Mesenchymal stem cell (in vitro differentiated cells and primary cell): Measurements from ENCODE around the gene NDE1.

Experiments
- DNase-seq: peaks from one replicate; pipeline ENCODE4 v3.0.0-alpha.2; 2013
- H2AFZ ChIP-seq: one replicate; pipeline ENCODE4 v1.6.1; 2013; ENCODE audit warnings: low read depth, mild to moderate bottlenecking, control low read depth, inconsistent platforms, low read length, moderate library complexity
- H2AK5ac ChIP-seq: 2 replicates; pipeline ENCODE4 v1.6.1; 2013; ENCODE audit warnings: low read length, moderate library complexity, mild to moderate bottlenecking, inconsistent platforms; ENCODE audit not compliant: severe bottlenecking
- H2BK120ac ChIP-seq: one replicate; pipeline ENCODE4 v1.6.1; 2013; ENCODE audit warnings: low read depth, mild to moderate bottlenecking, inconsistent platforms, low read length, moderate library complexity
- H2BK12ac ChIP-seq, 2 experiments: one replicate each; pipeline ENCODE4 v1.6.1; 2013; ENCODE audit warnings: inconsistent platforms in 2 of 2, low read length in 2 of 2, mild to moderate bottlenecking in 2 of 2, moderate library complexity in 2 of 2, control low read depth in 1 of 2
- H2BK15ac ChIP-seq: one replicate; pipeline ENCODE4 v1.6.1; 2013; ENCODE audit warnings: mild to moderate bottlenecking, low read depth, inconsistent platforms; ENCODE audit not compliant: poor library complexity, severe bottlenecking
- H2BK5ac ChIP-seq: 2 replicates; pipeline ENCODE4 v1.6.1; 2013; ENCODE audit warnings: low read depth, mild to moderate bottlenecking, low read length, control low read depth, inconsistent platforms; ENCODE audit not compliant: poor library complexity, severe bottlenecking
- H3K14ac ChIP-seq, 2 experiments: one replicate each; pipeline ENCODE4 v1.6.1; 2013; ENCODE audit warnings: inconsistent platforms in 2 of 2, low read length in 2 of 2, control low read depth in 1 of 2, mild to moderate bottlenecking in 1 of 2, moderate library complexity in 1 of 2
- H3K18ac ChIP-seq, 2 experiments: one replicate each; pipeline ENCODE4 v1.6.1; 2013; ENCODE audit warnings: inconsistent platforms in 2 of 2, low read length in 2 of 2, control low read depth in 1 of 2, low read depth in 1 of 2, mild to moderate bottlenecking in 1 of 2
- H3K23ac ChIP-seq, 2 experiments: one replicate each; pipeline ENCODE4 v1.6.1; 2013; ENCODE audit warnings: inconsistent platforms in 2 of 2, low read length in 2 of 2, mild to moderate bottlenecking in 2 of 2, moderate library complexity in 2 of 2, control low read depth in 1 of 2
- H3K27ac ChIP-seq: 2 replicates; pipeline ENCODE4 v1.5.1; 2013; ENCODE audit warnings: mild to moderate bottlenecking, moderate library complexity, low read length, control low read depth, inconsistent platforms; ENCODE audit not compliant: poor library complexity, severe bottlenecking
- H3K27me3 ChIP-seq, 2 experiments: 2 replicates each; pipeline versions ENCODE4 v1.6.1 to v1.7.0; 2013; ENCODE audit warnings: low read length in 2 of 2, mild to moderate bottlenecking in 2 of 2, moderate library complexity in 2 of 2, control low read depth in 1 of 2, inconsistent platforms in 1 of 2; ENCODE audit not compliant: control insufficient read depth in 1 of 2, insufficient read depth in 1 of 2
- H3K36me3 ChIP-seq, 2 experiments: 2 replicates each; pipeline versions ENCODE4 v1.6.1 to v1.7.0; 2013; ENCODE audit warnings: low read length in 2 of 2, control low read depth in 1 of 2, inconsistent platforms in 1 of 2, low read depth in 1 of 2, mild to moderate bottlenecking in 1 of 2; ENCODE audit not compliant: insufficient read depth in 2 of 2, control insufficient read depth in 1 of 2
- H3K4ac ChIP-seq, 2 experiments: one replicate each; pipeline ENCODE4 v1.6.1; 2013; ENCODE audit warnings: inconsistent platforms in 2 of 2, low read length in 2 of 2, mild to moderate bottlenecking in 2 of 2, moderate library complexity in 2 of 2, control low read depth in 1 of 2, low read depth in 1 of 2
- H3K4me1 ChIP-seq: 2 replicates; pipeline ENCODE4 v1.6.1; 2013; ENCODE audit warnings: low read depth, low read length, control low read depth; ENCODE audit not compliant: control insufficient read depth, insufficient read depth
- H3K4me2 ChIP-seq: 2 replicates; pipeline ENCODE4 v1.6.1; 2013; ENCODE audit warnings: low read length, mild to moderate bottlenecking, inconsistent platforms; ENCODE audit not compliant: poor library complexity, severe bottlenecking
- H3K4me3 ChIP-seq, 2 experiments: 2 replicates each; pipeline versions ENCODE4 v1.5.1 to v1.7.0; 2013; ENCODE audit warnings: low read length in 2 of 2, mild to moderate bottlenecking in 2 of 2, control low read depth in 1 of 2, low read depth in 1 of 2; ENCODE audit not compliant: insufficient read depth in 1 of 2
- H3K79me1 ChIP-seq: replicated peaks from 2 replicates; pipeline ENCODE4 v1.6.1; 2013; ENCODE audit warnings: mild to moderate bottlenecking, control low read depth, low read length, inconsistent platforms; ENCODE audit not compliant: poor library complexity, severe bottlenecking
- H3K9ac ChIP-seq: 2 replicates; pipeline ENCODE4 v1.7.0; 2013; ENCODE audit warnings: mild to moderate bottlenecking, low read length, moderate library complexity
- H3K9me3 ChIP-seq: 2 replicates; pipeline ENCODE4 v1.7.0; 2013; ENCODE audit warnings: mild to moderate bottlenecking, low read length; ENCODE audit not compliant: control insufficient read depth
- H4K8ac ChIP-seq: one replicate; pipeline ENCODE4 v1.6.1; 2013; ENCODE audit warnings: inconsistent platforms, mild to moderate bottlenecking, low read length, moderate library complexity
- H4K91ac ChIP-seq: one replicate; pipeline ENCODE4 v1.6.1; 2013; ENCODE audit warnings: mild to moderate bottlenecking, low read length, inconsistent platforms
- WGBS: methylation state at CpG from one replicate; pipeline ENCODE4 v1.1.7; 2013; ENCODE audit warnings: mixed read lengths; 5-methylcytosine and 5-hydroxymethylcytosine counted together

The NDE1 gene

GRCh38 chr16:15610369-15610871 is 39.6 kb upstream of the NDE1 start:
- DNase-seq = peak; percentile 42

GRCh38 chr16:15611610-15612009 is 38.4 kb upstream of the NDE1 start:
- no peak for DNase-seq
- peaks cover 7% of the 10 kb centered on the region for H3K4me1 ChIP-seq
- H3K36me3 ChIP-seq = peaks cover 42 to 85% of the 10 kb centered on the region in 2 experiments
- H2BK120ac ChIP-seq = no peak overlapping the region
- H3K9me3 ChIP-seq = no peaks in the 10 kb centered on the region
- H3K4me3 ChIP-seq = no peak overlapping the region
- H2BK15ac ChIP-seq = no peak overlapping the region
- H3K23ac ChIP-seq = no peak overlapping the region
- no peak overlapping the region for H3K14ac ChIP-seq
- no peak overlapping the region for H3K9ac ChIP-seq
- H3K27me3 ChIP-seq = no peaks in the 10 kb centered on the region
- H3K79me1 ChIP-seq = peaks cover 10% of the 10 kb centered on the region
- H3K4ac ChIP-seq = no peak overlapping the region
- no peak overlapping the region for H3K27ac ChIP-seq
- no peak overlapping the region for H2AFZ ChIP-seq
- H3K18ac ChIP-seq = no peak overlapping the region
- no peak overlapping the region for H2BK5ac ChIP-seq
- H4K8ac ChIP-seq = no peak overlapping the region
- WGBS = 81% methylated on average over 7 of the region's 7 CpGs
- H3K4me2 ChIP-seq = no peak overlapping the region
- H2AK5ac ChIP-seq = no peak overlapping the region
- H4K91ac ChIP-seq = no peak overlapping the region
- no peak overlapping the region for H2BK12ac ChIP-seq

More at GRCh38 chr16:15610369-15610871, 39.6 kb upstream of the NDE1 start:
- Histone ChIP-seq H3K4me1 (peaks cover 6% of the 10 kb centered on the region), H2AK5ac (no peak overlapping the region), H4K91ac (no peak overlapping the region), H2BK5ac (no peak overlapping the region), H3K9me3 (no peaks in the 10 kb centered on the region), H3K79me1 (peaks cover 16% of the 10 kb centered on the region), H2BK12ac (no peak overlapping the region), H2BK120ac (no peak overlapping the region), H3K14ac (no peak overlapping the region), H4K8ac (no peak overlapping the region), H3K36me3 (peaks cover 46 to 85% of the 10 kb centered on the region in 2 experiments), H3K27ac (no peak overlapping the region), H3K27me3 (no peaks in the 10 kb centered on the region), H2BK15ac (no peak overlapping the region), H3K4ac (no peak overlapping the region), H3K9ac (no peak overlapping the region), H3K4me3 (no peak overlapping the region), H3K23ac (no peak overlapping the region), H2AFZ (no peak overlapping the region), H3K18ac (no peak overlapping the region), H3K4me2 (no peak overlapping the region)
- 88% methylated on average over 10 of the region's 10 CpGs for WGBS

GRCh38 chr16:15613676-15614075 is 36.4 kb upstream of the NDE1 start:
- peaks cover 1% of the 10 kb centered on the region for H3K79me1 ChIP-seq
- no peak overlapping the region for H3K18ac ChIP-seq
- no peak overlapping the region for H3K27ac ChIP-seq
- no peak overlapping the region for H3K23ac ChIP-seq
- peaks cover 43 to 88% of the 10 kb centered on the region in 2 experiments for H3K36me3 ChIP-seq
- no peak overlapping the region for H2BK5ac ChIP-seq
- peaks cover 7% of the 10 kb centered on the region for H3K4me1 ChIP-seq
- 93% methylated on average over 4 of the region's 4 CpGs for WGBS
- no peak overlapping the region for H4K91ac ChIP-seq
- no peak overlapping the region for H4K8ac ChIP-seq
- DNase-seq = no peak
- H2BK120ac ChIP-seq = no peak overlapping the region
- no peak overlapping the region for H2BK15ac ChIP-seq
- no peak overlapping the region for H3K4me3 ChIP-seq
- H2AFZ ChIP-seq = no peak overlapping the region
- no peak overlapping the region for H3K4ac ChIP-seq
- H3K9me3 ChIP-seq = no peaks in the 10 kb centered on the region
- H3K27me3 ChIP-seq = no peaks in the 10 kb centered on the region
- no peak overlapping the region for H3K14ac ChIP-seq
- no peak overlapping the region for H3K4me2 ChIP-seq
- no peak overlapping the region for H2BK12ac ChIP-seq
- H2AK5ac ChIP-seq = no peak overlapping the region
- H3K9ac ChIP-seq = no peak overlapping the region

GRCh38 chr16:15616012-15616411 is 34.0 kb upstream of the NDE1 start:
- Histone ChIP-seq H3K4me3 (no peak overlapping the region), H3K4me2 (no peak overlapping the region), H2BK5ac (no peak overlapping the region), H3K36me3 (peaks cover 45 to 90% of the 10 kb centered on the region in 2 experiments), H2BK15ac (no peak overlapping the region), H3K27ac (no peak overlapping the region), H2AK5ac (no peak overlapping the region), H3K79me1 (peaks cover 1% of the 10 kb centered on the region), H4K91ac (no peak overlapping the region), H3K4me1 (peaks cover 7% of the 10 kb centered on the region), H3K23ac (no peak overlapping the region), H3K14ac (no peak overlapping the region), H2AFZ (no peak overlapping the region), H3K4ac (no peak overlapping the region), H3K27me3 (no peaks in the 10 kb centered on the region), H4K8ac (no peak overlapping the region), H3K9me3 (no peaks in the 10 kb centered on the region), H3K9ac (no peak overlapping the region), H2BK12ac (no peak overlapping the region), H3K18ac (no peak overlapping the region), H2BK120ac (no peak overlapping the region)
- 97% methylated on average over 4 of the region's 4 CpGs for WGBS
- no peak for DNase-seq
